Activated CD4-positive, CD25-positive, alpha-beta regulatory T cell treated with anti-CD3 and anti-CD28 coated beads, Interleukin-2, amount 50 U/mL, for 72 hours (primary cell): ENCODE data around the gene ZNF771.
A peak's percentile ranks its signal among the peaks of the same experiment; 100 is the strongest.

Source experiments
- DNase-seq: peaks from one replicate; pipeline ENCODE4 v3.0.0; 2021

ZNF771 gene

DNA sequence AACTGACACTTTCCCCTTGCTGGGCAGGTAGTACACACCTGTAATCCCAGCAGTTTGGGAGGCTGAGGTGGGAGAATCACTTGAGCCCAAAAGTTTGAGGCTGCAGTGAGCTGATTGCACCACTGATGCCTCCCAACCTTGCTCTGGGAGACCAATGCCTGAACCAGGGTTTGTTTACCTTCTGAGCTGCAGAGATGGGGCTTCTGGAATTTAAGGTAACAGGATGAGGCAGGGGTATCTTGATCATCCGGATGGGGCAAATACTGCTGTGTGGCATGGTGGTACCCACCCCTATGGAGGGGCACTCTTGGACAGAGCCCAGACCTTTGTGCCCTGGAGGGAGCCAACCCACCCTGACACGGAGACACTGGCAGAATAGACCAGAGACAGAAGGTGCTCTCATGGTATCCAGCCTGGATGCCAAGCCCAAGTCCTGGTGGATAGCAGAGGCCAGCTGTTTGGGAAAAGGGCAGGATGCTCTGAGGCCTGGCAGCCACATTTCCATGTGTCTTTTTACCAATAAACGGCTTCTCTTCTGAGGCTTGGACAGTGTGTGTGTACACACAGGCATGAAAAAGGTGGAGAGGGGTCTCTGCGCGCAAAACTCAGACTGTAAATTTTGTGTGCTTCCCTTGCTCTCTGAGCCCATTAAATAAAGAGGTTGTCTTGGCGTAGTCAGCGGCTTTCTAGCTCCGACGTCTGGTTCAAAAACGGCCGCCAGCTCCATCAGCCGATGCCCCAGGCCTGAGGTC lies 7.8 kb upstream of the ZNF771 start:
- no peak for DNase-seq

GRCh38 chr16:30401768-30402425 lies 5.5 kb upstream of the ZNF771 start:
- DNase-seq, result no peak

- DNase-seq, result no peak
These were observed 658 bp upstream of the ZNF771 start for GRCh38 chr16:30406795-30407101.

DNA sequence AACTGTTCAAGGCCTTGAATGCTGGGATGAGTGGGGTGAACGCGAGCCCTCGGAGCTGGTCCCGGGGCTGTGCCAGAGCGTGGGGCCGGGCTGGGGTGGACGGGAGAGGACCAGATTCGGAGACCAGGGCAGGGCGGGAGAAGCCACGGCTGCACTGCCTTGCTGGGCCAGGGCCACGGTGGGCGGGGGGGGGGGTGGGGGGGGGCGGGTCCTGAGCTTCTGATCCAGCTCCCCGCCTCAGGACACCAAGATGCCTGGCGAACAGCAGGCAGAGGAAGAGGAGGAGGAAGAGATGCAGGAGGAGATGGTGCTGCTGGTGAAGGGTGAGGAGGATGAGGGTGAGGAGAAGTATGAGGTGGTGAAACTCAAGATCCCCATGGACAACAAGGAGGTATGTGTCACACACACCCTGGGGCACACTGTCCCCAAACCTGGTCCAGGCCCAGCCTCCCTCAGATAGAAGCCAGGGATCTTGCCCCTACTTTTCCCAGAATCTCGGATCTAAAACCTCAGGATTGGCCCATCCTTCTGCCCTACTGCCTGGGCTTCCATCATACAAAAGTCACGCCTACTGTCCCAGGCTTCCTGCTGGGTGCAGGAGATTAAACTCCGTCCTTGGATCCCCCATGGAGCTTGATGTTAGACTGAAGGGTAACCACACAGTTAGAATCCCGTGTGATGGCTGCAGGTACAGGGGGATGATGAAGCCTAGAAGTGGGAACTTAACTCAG lies 563 bp downstream of the ZNF771 start:
- DNase-seq, result no peak

- DNase-seq, result peak; percentile 91
These were observed 2.0 kb downstream of the ZNF771 start for GRCh38 chr16:30409125-30410060.

- no peak for DNase-seq
These were observed 5.9 kb downstream of the ZNF771 start for GRCh38 chr16:30413112-30413806.

DNA sequence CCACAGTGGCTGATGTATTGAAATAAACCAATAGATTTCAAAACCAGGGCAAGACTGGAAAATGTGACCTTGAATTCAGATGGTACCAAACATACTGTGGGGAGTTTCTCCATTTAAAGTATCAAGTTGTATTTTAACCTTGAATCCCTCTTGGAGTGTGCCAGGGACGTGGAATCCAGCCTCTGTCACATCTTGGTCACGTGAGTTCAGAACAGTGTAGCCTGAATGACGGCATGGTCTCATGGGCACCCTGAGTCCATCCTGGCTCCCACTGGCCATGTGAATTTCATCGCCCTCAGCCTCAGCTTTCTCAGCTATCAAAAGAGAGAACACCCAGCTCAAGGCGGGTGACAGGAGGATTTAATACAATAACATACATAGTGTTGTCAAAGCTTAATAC lies 6.8 kb downstream of the ZNF771 start:
- no peak for DNase-seq

DNA sequence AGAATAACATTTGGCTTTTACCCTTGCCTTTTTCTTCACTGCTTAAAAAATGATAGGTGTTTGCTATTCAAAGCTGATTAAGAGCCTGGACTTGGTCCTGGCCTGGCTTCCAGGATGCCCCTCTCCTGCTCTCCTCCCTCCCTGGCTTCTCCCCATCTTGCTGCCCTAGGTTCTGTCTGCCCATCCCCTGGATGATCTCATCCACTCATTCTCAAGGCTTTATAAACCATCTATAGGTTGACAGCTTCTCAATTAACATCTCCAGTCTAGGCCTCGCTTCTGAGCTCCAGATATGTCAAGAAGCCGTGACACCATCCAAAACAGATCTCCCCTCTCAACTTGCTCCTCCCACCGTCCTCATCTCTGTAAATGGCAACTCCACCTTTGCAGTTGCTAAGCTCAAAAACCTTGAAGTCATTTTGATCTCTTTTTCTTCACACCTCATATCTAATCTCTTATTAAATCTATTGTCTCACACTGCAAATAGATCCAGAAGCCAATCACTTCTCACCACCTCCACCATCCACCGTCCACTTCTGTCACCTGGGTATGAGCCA lies 8.7 kb downstream of the ZNF771 start:
- DNase-seq, result no peak

GRCh38 chr16:30416624-30417528 lies 9.5 kb downstream of the ZNF771 start:
- no peak for DNase-seq

DNA sequence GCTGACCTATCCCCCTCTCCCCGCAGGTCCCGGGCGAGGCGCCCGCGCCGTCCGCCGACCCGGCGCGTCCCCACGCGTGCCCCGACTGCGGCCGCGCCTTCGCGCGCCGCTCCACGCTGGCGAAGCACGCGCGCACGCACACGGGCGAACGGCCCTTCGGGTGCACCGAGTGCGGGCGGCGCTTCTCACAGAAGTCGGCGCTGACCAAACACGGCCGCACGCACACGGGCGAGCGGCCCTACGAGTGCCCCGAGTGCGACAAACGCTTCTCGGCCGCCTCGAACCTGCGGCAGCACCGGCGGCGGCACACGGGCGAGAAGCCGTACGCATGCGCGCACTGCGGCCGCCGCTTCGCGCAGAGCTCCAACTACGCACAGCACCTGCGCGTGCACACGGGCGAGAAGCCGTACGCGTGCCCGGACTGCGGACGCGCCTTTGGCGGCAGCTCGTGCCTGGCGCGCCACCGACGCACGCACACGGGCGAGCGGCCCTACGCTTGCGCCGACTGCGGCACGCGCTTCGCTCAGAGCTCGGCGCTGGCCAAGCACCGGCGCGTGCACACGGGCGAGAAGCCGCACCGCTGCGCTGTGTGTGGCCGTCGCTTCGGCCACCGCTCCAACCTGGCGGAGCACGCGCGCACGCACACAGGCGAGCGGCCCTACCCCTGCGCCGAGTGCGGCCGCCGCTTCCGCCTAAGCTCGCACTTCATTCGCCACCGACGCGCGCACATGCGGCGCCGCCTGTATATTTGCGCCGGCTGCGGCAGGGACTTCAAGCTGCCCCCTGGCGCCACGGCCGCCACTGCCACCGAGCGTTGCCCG lies 10.3 kb downstream of the ZNF771 start:
- DNase-seq, result peak; percentile 87

DNA sequence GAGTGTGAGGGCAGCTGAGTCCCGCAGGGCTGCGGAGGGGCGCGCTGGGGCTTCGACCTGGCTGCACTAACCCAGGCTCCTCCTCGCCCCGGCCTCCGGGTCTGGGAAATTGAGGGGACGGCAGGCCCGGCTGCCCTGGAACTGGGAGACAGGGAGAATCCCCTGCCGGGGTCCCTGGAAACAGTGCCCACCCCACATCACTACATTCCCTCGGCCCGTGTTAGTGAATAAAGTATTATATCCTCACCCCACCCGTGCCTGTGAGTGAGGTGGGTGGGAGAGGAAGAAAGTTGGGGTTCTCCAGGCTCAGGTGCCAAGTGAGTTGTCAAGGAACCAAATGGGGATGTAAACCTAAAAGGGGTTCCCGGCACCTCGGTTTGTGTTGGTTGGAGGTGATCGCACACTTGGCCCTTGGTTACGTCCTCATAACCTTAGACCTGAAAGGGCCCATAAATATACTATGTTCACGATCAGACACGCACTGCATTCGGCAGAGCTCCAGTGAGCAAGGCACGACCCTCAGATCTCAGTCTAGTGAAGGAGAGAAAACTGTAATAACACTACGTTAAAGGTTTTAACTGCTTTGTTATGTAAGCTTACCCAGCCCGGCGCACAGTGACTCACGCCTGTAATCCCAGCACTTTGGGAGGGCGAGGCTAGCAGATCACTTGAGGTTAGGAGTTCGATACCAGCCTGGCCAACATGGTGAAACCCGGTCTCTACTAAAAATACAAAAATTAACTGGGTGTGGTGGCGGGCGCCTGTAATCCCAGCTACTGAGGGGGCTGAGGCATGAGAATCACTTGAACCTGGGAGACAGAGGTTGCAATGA lies 11.2 kb downstream of the ZNF771 start:
- no peak for DNase-seq

DNA sequence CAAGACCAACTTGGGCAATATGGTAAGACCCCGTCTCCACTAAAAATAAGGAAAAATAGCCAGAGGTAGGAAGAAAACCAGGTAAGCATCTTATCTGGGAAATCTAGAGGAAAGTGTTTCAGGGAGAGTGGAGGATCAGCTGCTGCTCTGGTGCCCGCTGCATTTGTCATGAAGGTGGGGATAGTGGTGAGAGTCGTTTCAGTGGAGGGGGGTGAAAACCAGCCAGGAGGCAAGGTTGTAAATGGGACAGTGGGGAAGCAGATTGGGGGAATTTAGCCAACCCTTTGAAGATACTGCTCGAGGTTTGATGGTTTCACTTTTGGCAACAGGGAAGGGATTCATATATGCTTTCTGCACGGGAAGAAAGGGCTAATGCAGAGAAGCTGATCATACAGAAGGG lies 13.6 kb downstream of the ZNF771 start:
- no peak for DNase-seq

DNA sequence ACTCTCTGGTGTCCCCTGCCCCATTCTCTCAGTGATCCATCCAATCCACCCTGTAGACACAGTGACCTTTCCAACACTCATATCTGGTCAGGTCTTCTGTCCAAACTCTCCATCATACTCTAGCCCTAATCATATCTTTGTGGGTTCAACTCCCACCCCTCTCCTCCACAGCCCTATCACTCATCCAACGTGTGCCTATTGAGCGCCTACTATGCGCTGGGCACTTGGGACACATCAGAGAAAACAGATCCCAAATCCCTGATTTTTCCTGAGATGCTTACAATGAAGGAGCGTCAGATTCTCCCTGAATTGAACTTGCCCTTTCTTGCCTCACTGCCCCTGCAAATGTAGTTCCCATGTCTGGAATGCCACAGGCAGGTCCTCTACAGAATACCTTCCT lies 20.6 kb downstream of the ZNF771 start:
- no peak for DNase-seq

DNA sequence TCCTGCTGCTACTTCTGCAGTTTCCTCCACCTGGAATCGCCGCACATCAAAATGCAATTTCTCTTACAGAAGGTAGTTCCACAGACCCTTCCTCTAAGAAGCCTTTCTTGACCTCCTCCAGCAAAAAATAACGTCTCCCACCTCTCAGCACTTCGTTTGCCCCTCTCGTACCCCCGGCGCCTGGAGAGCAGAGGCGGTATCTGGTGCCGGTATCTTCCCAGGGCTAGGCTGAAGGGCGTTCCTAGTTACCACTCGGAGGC lies 21.9 kb downstream of the ZNF771 start:
- DNase-seq, result no peak

DNA sequence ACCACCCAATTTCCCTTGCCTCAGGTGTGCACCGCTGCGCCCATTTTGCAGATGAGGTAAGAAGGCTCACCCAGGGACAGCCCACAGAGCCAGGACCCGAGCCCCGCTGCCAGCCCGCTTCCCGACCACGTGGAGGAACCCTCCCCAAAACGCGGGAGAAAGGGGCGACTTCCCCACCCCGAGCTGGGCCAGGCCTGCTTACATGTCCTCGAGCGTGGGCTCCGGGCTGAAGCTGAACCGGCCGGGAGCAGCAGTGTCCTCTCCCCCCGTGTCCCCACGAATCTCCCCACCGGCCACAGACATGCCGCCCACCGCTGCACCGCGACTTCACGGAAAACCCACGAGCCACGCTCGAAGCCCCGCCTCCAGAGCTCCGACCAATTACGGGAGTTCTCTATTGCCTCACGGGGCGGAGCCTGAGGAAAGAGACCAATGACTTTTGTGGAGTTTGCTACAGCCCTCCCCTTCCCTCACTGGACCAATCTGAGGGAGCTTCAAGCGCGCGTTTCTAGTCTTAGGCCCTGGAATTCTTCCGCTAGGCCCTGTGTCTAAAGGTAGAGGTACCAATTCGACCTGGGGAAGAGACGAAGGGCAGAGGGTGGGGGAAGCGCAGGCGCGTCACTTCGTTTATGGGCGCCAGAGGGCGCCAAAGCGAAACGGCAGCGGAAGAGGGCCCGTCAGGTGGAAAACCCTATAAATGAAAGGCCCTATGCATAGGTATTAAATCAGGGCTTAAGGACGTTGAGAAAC lies 22.4 kb downstream of the ZNF771 start, which contains the start of gene DCTPP1:
TSS of gene DCTPP1 (minus strand) at position 353 of the 750 bp plus-strand sequence. CDS start at position 303, 50 bp downstream.
- peak; percentile 91 for DNase-seq

GRCh38 chr16:30430428-30430970 lies 23.1 kb downstream of the ZNF771 start:
- no peak for DNase-seq

DNA sequence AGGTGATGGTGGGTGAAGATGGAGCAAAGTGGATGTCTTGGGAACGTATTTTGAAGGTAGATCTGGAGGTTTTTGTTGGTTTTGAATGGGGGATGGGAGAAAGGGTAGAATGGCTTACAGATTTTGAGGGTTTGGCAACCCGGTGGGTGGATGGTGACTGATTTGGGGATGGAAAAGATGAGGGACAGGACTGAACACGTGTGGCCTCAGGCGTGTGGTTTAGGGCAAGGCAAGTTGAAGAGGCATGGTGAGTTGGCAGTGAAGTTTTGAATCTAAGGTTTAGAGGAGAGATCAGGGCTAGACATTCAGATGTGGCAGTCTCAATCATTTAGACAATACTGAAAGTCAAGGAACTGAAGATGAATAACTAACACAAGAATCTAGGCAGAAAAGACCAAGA lies 27.4 kb downstream of the ZNF771 start:
- DNase-seq, result no peak

DNA sequence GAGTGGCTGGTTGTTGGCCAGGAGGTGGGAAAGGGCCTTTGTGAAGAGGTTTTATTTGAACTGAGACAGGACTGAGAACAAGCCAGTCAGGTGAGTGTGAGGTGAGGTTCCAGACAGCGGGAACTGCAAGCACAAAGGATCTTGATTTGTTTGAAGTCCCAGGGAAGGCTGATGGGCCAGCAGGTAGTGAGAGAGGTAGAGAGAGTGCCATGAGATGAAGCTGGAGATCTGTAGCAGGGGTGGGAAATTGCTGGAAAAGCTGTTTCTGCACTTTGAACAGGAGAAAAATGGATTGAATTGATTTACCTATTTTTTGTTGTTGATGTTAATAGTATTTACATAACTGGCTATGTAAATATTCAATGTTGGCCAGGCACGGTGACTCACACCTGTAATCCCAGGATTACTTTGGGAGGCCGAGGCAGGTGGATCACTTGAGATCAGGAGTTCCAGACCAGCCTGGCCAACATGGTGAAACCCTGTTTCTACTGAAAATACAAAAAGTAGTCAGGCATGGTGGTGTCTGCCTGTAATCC lies 30.2 kb downstream of the ZNF771 start:
- no peak for DNase-seq
